ENCODE data around the gene FTCD. TPM values are rescaled to one million over a fixed set of nuclear protein-coding genes. Genes with fewer than 3 reads are reported as not detected.

The FTCD gene
- total RNA-seq, 2 experiments from 2014 or later: 0.43 TPM; not detected in 1

- no peak overlapping the region for H3K27ac Mint-ChIP-seq
- H3K4me3 Mint-ChIP-seq: peak overlapping the region; percentile 14
- peaks cover 12% of the 10 kb centered on the region for H3K27me3 Mint-ChIP-seq
- no peaks in the 10 kb centered on the region for H3K9me3 Mint-ChIP-seq
- no peak for DNase-seq
- H3K36me3 Mint-ChIP-seq: no peaks in the 10 kb centered on the region
- peaks cover 3% of the 10 kb centered on the region for H3K4me1 Mint-ChIP-seq
Measured at GRCh38 chr21:46096596-46097335, 58.6 kb downstream of the FTCD start.

DNA sequence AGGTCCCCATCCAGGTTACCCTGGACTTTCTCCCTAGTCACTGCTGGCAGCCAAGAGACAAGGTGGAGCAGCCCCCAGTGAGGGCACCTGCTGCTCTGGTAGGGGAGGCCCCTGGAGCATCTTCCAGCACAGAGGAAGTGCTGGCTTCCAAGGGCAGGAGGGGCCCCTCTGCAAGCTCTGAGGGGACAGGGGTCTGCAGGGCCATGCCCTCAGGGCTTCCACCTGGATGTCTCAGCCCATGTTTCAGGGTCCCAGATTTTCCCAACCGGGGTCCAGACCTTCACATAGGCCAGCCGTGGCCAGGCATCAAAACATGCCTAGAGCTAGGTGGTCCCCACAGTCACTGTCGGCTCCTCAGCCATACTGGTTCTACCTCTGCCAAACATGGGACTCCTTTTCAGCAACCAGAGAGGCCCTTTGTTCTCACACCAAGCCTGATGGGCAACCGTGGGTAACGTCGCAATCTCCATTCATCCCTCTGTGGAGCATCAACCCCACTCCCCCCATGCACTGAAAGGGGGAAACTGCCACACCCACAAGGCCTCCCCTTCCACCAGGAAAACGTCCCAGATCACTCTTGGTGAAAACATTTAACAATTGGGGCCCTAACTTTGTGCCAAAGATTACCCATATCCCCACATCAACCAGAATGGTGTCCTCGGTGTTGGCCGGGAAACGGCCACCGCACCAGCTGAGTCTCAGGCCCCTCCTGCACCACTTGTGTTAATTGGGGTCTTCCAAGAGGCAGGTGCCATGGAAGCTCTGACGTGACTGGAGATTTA lies 59.4 kb downstream of the FTCD start:
- DNase-seq: no peak
- peaks cover 11% of the 10 kb centered on the region for H3K27me3 Mint-ChIP-seq
- no peak overlapping the region for H3K4me3 Mint-ChIP-seq
- H3K27ac Mint-ChIP-seq: no peak overlapping the region
- no peaks in the 10 kb centered on the region for H3K36me3 Mint-ChIP-seq
- peaks cover 3% of the 10 kb centered on the region for H3K4me1 Mint-ChIP-seq
- no peaks in the 10 kb centered on the region for H3K9me3 Mint-ChIP-seq

GRCh38 chr21:46095083-46095719 lies 60.2 kb downstream of the FTCD start:
- Mint-ChIP-seq H3K4me1 (no peaks in the 10 kb centered on the region), H3K9me3 (peaks cover 3% of the 10 kb centered on the region), H3K36me3 (peaks cover 2% of the 10 kb centered on the region), H3K27ac (no peak overlapping the region), H3K4me3 (no peak overlapping the region), H3K27me3 (peaks cover 4% of the 10 kb centered on the region)
- no peak for DNase-seq

DNA sequence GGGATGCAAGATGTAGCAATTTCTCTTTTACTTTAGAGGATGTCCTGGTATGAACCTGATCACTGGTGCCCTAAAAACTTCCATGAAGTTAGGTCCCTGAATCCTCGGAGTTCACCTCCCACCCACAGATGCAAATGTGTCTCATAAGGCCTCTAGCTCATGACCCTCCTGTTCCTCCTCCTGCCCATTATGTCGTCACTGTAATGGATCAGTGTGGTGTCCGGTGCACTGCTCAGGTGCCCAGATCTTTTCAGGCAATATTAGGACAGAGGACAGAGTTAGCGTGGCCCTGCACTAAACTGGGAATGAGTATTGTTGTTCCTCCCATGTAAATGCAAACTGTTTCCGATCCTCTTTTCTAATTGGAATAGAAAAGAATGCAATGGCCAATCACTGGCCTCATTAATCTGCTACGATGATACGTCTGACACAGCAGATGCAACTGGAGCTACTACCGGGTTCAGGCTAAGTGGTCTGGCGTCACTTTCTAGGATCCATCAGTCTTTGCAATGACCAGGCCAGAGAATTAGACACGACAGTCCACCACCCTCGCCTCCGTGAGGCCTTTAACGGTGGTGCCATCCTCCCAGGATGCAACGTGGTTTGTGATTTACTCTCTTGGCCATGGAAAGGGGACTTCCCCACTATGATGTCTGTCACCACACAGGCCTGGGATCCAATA lies 60.8 kb downstream of the FTCD start:
- no peak overlapping the region for H3K27ac Mint-ChIP-seq
- H3K4me1 Mint-ChIP-seq: no peaks in the 10 kb centered on the region
- H3K9me3 Mint-ChIP-seq: peaks cover 4% of the 10 kb centered on the region
- no peak for DNase-seq
- no peaks in the 10 kb centered on the region for H3K27me3 Mint-ChIP-seq
- H3K36me3 Mint-ChIP-seq: peaks cover 2% of the 10 kb centered on the region
- H3K4me3 Mint-ChIP-seq: no peak overlapping the region

DNA sequence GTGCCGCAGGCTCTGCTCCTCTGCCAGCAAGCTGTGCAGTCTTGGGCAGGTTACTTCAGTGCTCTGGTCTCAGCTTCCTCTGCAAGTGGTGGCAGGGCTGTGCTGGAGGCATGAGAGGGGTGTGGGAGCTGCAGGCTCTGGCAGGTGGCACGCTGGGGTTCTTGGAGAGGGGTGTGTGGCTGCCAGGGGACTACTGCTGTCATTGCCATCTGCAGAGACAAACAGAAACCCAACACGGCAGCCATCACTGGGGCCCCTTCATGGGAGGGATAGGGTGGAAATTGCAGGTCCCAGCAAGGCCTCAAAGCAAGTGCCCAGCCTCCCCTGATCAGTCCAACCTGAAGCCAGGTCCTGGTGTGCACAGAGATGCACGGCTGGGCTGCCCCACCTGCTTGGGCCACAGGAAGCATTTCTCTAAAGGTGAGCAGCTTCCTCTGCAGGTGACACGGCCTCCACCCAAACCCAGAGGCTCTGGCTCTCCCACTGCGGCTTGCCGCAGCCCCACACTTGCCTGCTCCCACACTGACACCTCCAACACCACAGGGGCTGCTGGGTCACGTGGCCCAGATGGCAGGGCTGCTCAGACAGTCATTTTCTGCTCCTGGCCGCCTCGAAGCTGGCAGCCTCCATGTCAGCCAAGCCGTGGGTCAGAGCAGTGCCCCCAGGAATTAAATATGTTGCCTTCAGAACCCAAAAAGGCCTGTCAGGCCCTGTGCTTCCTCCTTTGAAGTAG lies 61.5 kb downstream of the FTCD start:
- H3K4me3 Mint-ChIP-seq: no peak overlapping the region
- H3K27me3 Mint-ChIP-seq: no peaks in the 10 kb centered on the region
- peaks cover 4% of the 10 kb centered on the region for H3K9me3 Mint-ChIP-seq
- DNase-seq: no peak
- H3K27ac Mint-ChIP-seq: no peak overlapping the region
- peaks cover 2% of the 10 kb centered on the region for H3K36me3 Mint-ChIP-seq
- no peaks in the 10 kb centered on the region for H3K4me1 Mint-ChIP-seq

- DNase-seq: no peak
- Mint-ChIP-seq H3K4me3 (no peak overlapping the region), H3K36me3 (peaks cover 2% of the 10 kb centered on the region), H3K4me1 (no peaks in the 10 kb centered on the region), H3K9me3 (peaks cover 12% of the 10 kb centered on the region), H3K27me3 (no peaks in the 10 kb centered on the region), H3K27ac (no peak overlapping the region)
Measured at GRCh38 chr21:46092811-46093667, 62.3 kb downstream of the FTCD start.

GRCh38 chr21:46092026-46092764 lies 63.2 kb downstream of the FTCD start:
- Mint-ChIP-seq H3K4me1 (no peaks in the 10 kb centered on the region), H3K9me3 (peaks cover 15% of the 10 kb centered on the region), H3K4me3 (no peak overlapping the region), H3K36me3 (peaks cover 2% of the 10 kb centered on the region), H3K27ac (no peak overlapping the region), H3K27me3 (no peaks in the 10 kb centered on the region)
- DNase-seq: no peak

GRCh38 chr21:46091631-46092025 lies 63.8 kb downstream of the FTCD start:
- H3K4me1 Mint-ChIP-seq: no peaks in the 10 kb centered on the region
- no peaks in the 10 kb centered on the region for H3K27me3 Mint-ChIP-seq
- no peak for DNase-seq
- H3K36me3 Mint-ChIP-seq: peaks cover 2% of the 10 kb centered on the region
- H3K9me3 Mint-ChIP-seq: peaks cover 18% of the 10 kb centered on the region
- no peak overlapping the region for H3K4me3 Mint-ChIP-seq
- H3K27ac Mint-ChIP-seq: no peak overlapping the region

- H3K4me1 Mint-ChIP-seq: no peaks in the 10 kb centered on the region
- peaks cover 2% of the 10 kb centered on the region for H3K36me3 Mint-ChIP-seq
- DNase-seq: no peak
- peaks cover 18% of the 10 kb centered on the region for H3K9me3 Mint-ChIP-seq
- no peak overlapping the region for H3K4me3 Mint-ChIP-seq
- H3K27me3 Mint-ChIP-seq: no peaks in the 10 kb centered on the region
- H3K27ac Mint-ChIP-seq: no peak overlapping the region
Measured at GRCh38 chr21:46091118-46091517, 64.3 kb downstream of the FTCD start.

DNA sequence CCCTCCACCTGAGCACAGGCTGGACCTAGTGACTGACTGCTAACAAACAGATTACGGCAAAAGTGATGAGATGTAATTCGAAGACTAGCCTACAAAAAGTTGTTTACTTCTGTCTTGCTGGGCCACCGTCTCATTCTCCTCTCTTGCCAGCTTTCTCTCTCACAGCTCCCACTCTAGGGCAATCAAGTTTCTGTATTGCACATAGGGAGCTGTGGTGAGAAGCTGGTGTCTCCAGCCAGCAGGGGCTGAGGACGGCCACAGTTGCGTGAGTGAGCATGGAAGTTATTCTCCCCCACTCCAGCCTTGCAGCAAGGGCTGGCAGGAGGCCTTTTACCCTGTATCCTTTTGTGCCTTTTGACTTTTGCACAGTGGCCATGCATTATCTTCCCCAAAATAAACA lies 66.1 kb downstream of the FTCD start:
- no peaks in the 10 kb centered on the region for H3K27me3 Mint-ChIP-seq
- no peak overlapping the region for H3K4me3 Mint-ChIP-seq
- no peak for DNase-seq
- no peaks in the 10 kb centered on the region for H3K4me1 Mint-ChIP-seq
- peaks cover 2% of the 10 kb centered on the region for H3K36me3 Mint-ChIP-seq
- no peak overlapping the region for H3K27ac Mint-ChIP-seq
- H3K9me3 Mint-ChIP-seq: peaks cover 21% of the 10 kb centered on the region

DNA sequence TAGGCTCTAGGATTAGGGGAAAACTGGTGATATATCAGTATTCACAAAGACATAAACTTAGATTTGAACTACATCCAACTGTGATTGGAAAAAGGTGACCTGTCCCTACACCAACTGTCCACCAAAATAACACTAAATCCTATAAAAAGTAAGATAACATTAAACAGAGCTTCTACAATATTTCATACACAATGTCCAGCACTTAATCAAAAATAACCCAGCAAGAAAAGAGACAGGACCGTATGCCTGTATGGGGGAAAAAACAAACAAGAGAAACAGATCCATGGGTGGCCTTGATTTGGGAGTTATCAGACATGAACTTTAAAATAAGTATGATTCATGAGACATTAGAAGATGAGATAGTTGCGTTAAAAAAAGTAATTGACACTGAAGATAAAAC lies 67.2 kb downstream of the FTCD start:
- Mint-ChIP-seq H3K9me3 (peaks cover 21% of the 10 kb centered on the region), H3K36me3 (peaks cover 2% of the 10 kb centered on the region), H3K4me1 (no peaks in the 10 kb centered on the region), H3K27ac (no peak overlapping the region), H3K4me3 (no peak overlapping the region), H3K27me3 (no peaks in the 10 kb centered on the region)
- no peak for DNase-seq

- Mint-ChIP-seq H3K4me3 (no peak overlapping the region), H3K36me3 (peaks cover 2% of the 10 kb centered on the region), H3K9me3 (peaks cover 21% of the 10 kb centered on the region), H3K27ac (no peak overlapping the region), H3K27me3 (no peaks in the 10 kb centered on the region), H3K4me1 (no peaks in the 10 kb centered on the region)
- no peak for DNase-seq
Measured at GRCh38 chr21:46087641-46088040, 67.7 kb downstream of the FTCD start.
